ENCODE measurements around the gene POLH. TPM values are rescaled to one million over a fixed set of nuclear protein-coding genes. Genes with fewer than 3 reads are reported as not detected.

Gene POLH
- 11.3 and 22.2 TPM in 2 replicates for total RNA-seq

GRCh38 chr6:43575772-43576551, at the start of gene POLH, which contains the start of gene XPO5:
Gene POLH (plus strand): TSS chr6:43576185. CDS start chr6:43582320, 6,135 bp downstream.
Gene XPO5 (minus strand): TSS chr6:43576038. CDS start chr6:43575864, 174 bp downstream.

GRCh38 chr6:43629104-43629504, 53.1 kb downstream of the POLH start, which contains the start of gene GTPBP2:
Gene GTPBP2 (minus strand): TSS chr6:43629264. CDS start chr6:43629162, 102 bp downstream.

GRCh38 chr6:43635387-43636307, 59.7 kb downstream of the POLH start, which contains the start of gene MAD2L1BP:
Gene MAD2L1BP (plus strand): TSS chr6:43635840. CDS start chr6:43635876, 36 bp downstream.

GRCh38 chr6:43644940-43645612, 69.1 kb downstream of the POLH start, which contains the start of gene RSPH9:
Gene RSPH9 (plus strand): TSS chr6:43645036. CDS start chr6:43645099, 63 bp downstream.

Other genes with a start within 250 kb of the POLH start
- 7.7 TPM in 2 replicates for gene ZNF318, start 206.5 kb upstream of the POLH start, total RNA-seq
- gene ABCC10, start 148.6 kb upstream of the POLH start, total RNA-seq: 23.5 and 32.1 TPM in 2 replicates
- gene DLK2, start 120.6 kb upstream of the POLH start, total RNA-seq: 0.38 and 1.3 TPM in 2 replicates
- 15.3 and 20.3 TPM in 2 replicates for gene TJAP1, start 98.6 kb upstream of the POLH start, total RNA-seq
- gene LRRC73, start 65.8 kb upstream of the POLH start, total RNA-seq: under 0.01 and 1.4 TPM in 2 replicates
- gene YIPF3, start 59.3 kb upstream of the POLH start, total RNA-seq: 93.5 and 107 TPM in 2 replicates
- gene POLR1C, start 59.1 kb upstream of the POLH start, total RNA-seq: 17.5 and 24.8 TPM in 2 replicates
- gene XPO5, start 147 bp upstream of the POLH start, total RNA-seq: 29.2 and 46.4 TPM in 2 replicates
- 48.9 and 52.5 TPM in 2 replicates for gene GTPBP2, start 53.1 kb downstream of the POLH start, total RNA-seq
- gene MAD2L1BP, start 59.7 kb downstream of the POLH start, total RNA-seq: 40.6 and 44.0 TPM in 2 replicates
- gene RSPH9, start 68.9 kb downstream of the POLH start, total RNA-seq: 0.16 and 0.89 TPM in 2 replicates
- gene MRPS18A, start 111.6 kb downstream of the POLH start, total RNA-seq: 57.3 and 59.8 TPM in 2 replicates
- 46.0 and 76.3 TPM in 2 replicates for gene VEGFA, start 194.0 kb downstream of the POLH start, total RNA-seq

All from mesangial cell (primary cell).